Astrocyte (in vitro differentiated cells and primary cell): ENCODE data around the gene CAPG. TPM values are rescaled to one million over a fixed set of nuclear protein-coding genes. Genes with fewer than 3 reads are reported as not detected.

Experiments
- DNase-seq: peaks from one replicate; pipeline ENCODE4 v3.0.0-alpha.2; 2010; ENCODE audit warnings: low read depth
- FAIRE-seq: peaks from 2 replicates; lab custom pipeline; 2011; peaks lifted over from hg19 to GRCh38; lab: Jason Lieb, UNC
- H2AFZ ChIP-seq: 2 replicates; pipeline ENCODE4 v1.6.0; 2012; ENCODE audit warnings: low read depth, low read length, inconsistent platforms
- H3K27ac ChIP-seq: 2 replicates; pipeline ENCODE4 v1.5.1; 2011; ENCODE audit warnings: low read depth, low read length, inconsistent platforms
- H3K27me3 ChIP-seq: 2 replicates; pipeline ENCODE4 v1.6.0; 2011; ENCODE audit warnings: low read length, inconsistent platforms; ENCODE audit not compliant: insufficient read depth
- H3K36me3 ChIP-seq: 2 replicates; pipeline ENCODE4 v1.5.1; 2011; ENCODE audit warnings: low read length, inconsistent platforms; ENCODE audit not compliant: insufficient read depth
- H3K4me1 ChIP-seq: 2 replicates; pipeline ENCODE4 v1.5.1; 2011; ENCODE audit warnings: low read length, inconsistent platforms; ENCODE audit not compliant: insufficient read depth
- H3K4me2 ChIP-seq: 2 replicates; pipeline ENCODE4 v1.6.0; 2012; ENCODE audit warnings: low read length, inconsistent platforms
- H3K4me3 ChIP-seq: 2 replicates; pipeline ENCODE4 v1.5.1; 2011; ENCODE audit warnings: low read depth, mild to moderate bottlenecking, low read length, inconsistent platforms; ENCODE audit not compliant: insufficient read depth
- H3K79me2 ChIP-seq: 2 replicates; pipeline ENCODE4 v1.6.0; 2012; ENCODE audit warnings: mild to moderate bottlenecking, low read length, inconsistent platforms; ENCODE audit not compliant: insufficient read depth
- H3K9ac ChIP-seq: 2 replicates; pipeline ENCODE4 v1.6.0; 2012; ENCODE audit warnings: mild to moderate bottlenecking, low read length, inconsistent platforms
- H3K9me3 ChIP-seq: 2 replicates; pipeline ENCODE4 v1.5.1; 2012; ENCODE audit warnings: low read depth, mild to moderate bottlenecking, low read length, inconsistent platforms; ENCODE audit not compliant: insufficient read depth
- H4K20me1 ChIP-seq: 2 replicates; pipeline ENCODE4 v1.6.0; 2012; ENCODE audit warnings: low read length, inconsistent platforms; ENCODE audit not compliant: insufficient read depth
- H3K27ac Mint-ChIP-seq: one replicate; pipeline ENCODE4 v1.8.0; 2021; ENCODE audit warnings: mild to moderate bottlenecking, mixed read lengths; ENCODE audit not compliant: unreplicated experiment
- H3K27me3 Mint-ChIP-seq: one replicate; pipeline ENCODE4 v1.8.0; 2021; ENCODE audit warnings: low read depth, mixed read lengths; ENCODE audit not compliant: unreplicated experiment
- H3K36me3 Mint-ChIP-seq: one replicate; pipeline ENCODE4 v1.8.0; 2021; ENCODE audit warnings: low read depth, mixed read lengths; ENCODE audit not compliant: unreplicated experiment
- H3K4me1 Mint-ChIP-seq: one replicate; pipeline ENCODE4 v1.8.0; 2021; ENCODE audit warnings: low read depth, mixed read lengths; ENCODE audit not compliant: unreplicated experiment
- H3K4me3 Mint-ChIP-seq: one replicate; pipeline ENCODE4 v1.8.0; 2021; ENCODE audit warnings: mild to moderate bottlenecking, moderate library complexity, mixed read lengths; ENCODE audit not compliant: unreplicated experiment
- H3K9me3 Mint-ChIP-seq: one replicate; pipeline ENCODE4 v1.8.0; 2021; ENCODE audit warnings: mild to moderate bottlenecking, mixed read lengths; ENCODE audit not compliant: unreplicated experiment
- CTCF ChIP-seq: IDR thresholded peaks from 2 replicates; pipeline ENCODE4 v1.5.1; 2011; ENCODE audit warnings: low read depth, mild to moderate bottlenecking, inconsistent platforms, low read length, moderate library complexity; ENCODE audit not compliant: insufficient read depth
- EZH2 ChIP-seq: IDR thresholded peaks from 2 replicates; pipeline ENCODE4 v1.6.1; 2012; ENCODE audit warnings: mild to moderate bottlenecking, low read length, inconsistent platforms; ENCODE audit not compliant: insufficient read depth
- total RNA-seq: library from RNA; stranded (reverse); gene quantifications from 2 replicates; pipeline ENCODE4 v1.2.1, GENCODE V29; 2021

The CAPG gene
- total RNA-seq, 1 donor from 2014 or later = 68.2 TPM

DNA sequence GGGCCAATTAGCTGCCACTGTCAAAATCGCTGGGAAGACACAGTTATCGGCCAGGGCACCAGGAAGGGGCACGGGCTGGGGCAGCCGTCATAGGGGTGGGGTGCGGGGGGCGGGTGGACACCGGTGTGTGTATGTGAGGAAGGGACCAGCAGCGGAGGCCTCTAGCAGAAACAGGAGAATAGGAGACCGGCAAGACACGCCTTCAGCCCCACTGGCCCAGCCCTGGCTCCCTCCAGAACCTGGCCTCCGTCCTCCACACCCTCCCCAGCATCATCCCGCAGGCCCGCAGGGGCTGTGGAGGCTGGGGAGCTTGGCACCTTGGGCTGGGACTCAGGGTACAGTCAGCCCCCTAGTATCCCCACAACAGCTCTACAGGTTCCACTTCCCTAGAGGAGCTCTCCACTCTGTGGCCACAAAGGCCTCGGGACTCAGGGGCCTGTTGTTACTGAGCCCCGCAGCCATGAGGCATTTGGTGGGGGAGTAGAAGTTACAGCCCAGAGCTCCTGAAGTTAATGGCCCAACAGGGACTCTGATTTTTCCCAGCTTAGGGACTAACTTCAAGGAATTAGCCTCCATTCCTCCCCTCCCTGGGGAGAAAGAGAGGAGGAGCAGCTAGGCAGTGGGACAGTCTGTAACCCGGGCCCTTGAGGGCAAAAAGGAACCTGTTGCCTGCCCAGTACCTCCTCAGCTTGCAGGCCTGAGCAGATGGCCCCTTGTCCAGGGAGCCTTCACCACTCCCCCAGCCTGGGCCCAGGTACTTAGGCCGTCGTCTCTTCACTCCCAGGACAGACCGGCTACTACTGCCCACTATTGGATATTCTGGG is 28.2 kb upstream of the CAPG start:
- Histone ChIP-seq H3K4me3 (peak overlapping the region; percentile 48), H2AFZ (peak overlapping the region; percentile 79), H3K27ac (peak overlapping the region; percentile 66), H3K9me3 (no peaks in the 10 kb centered on the region), H4K20me1 (no peaks in the 10 kb centered on the region), H3K4me2 (peak overlapping the region; percentile 94), H3K4me1 (peaks cover 25% of the 10 kb centered on the region), H3K27me3 (no peaks in the 10 kb centered on the region), H3K79me2 (no peaks in the 10 kb centered on the region), H3K36me3 (no peaks in the 10 kb centered on the region), H3K9ac (peak overlapping the region; percentile 86)
- H3K36me3 Mint-ChIP-seq = peaks cover 2% of the 10 kb centered on the region
- no peaks in the 10 kb centered on the region for H3K9me3 Mint-ChIP-seq
- peaks cover 5% of the 10 kb centered on the region for H3K4me1 Mint-ChIP-seq
- peaks cover 14% of the 10 kb centered on the region for H3K27me3 Mint-ChIP-seq
- peak overlapping the region; percentile 14 for H3K4me3 Mint-ChIP-seq
- TF ChIP-seq CTCF (no peak), EZH2 (no peak)
- H3K27ac Mint-ChIP-seq = peak overlapping the region; percentile 75
- FAIRE-seq = no peak
- DNase-seq = no peak

DNA sequence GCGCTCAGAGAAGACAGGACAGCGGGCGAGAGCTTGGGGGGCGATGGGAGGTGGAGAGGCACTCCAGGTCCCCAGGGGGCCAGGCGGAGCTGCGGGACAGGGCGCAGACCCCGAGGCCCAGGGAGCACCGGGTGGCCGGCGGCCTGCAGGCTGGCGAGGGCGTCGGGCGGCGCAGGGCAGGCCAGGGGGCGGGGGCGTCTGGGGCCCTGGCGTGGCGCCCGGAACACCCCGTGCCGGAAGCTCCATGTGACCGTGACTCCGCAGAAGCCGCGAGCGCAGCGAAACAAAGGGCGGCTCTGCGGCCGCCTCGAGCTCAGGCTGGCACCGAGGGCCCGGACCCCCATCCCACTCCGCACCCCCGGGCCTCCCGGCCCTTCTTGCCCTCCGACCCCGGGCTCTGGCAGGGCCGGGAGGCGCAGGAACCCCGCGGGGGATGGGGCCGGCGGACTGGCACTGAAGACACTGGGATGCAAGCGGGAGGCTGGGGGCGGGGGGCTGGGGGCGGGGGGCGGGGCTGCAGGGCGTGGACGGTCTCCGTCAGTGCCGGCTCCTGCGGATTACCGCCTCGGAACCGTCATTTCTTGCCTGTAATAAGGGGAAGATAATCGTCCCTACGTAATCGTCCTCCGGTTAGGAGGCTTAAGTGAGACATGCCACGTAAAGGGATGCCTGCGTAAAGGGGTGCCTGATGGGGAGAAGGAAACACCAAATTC is 27.5 kb upstream of the CAPG start:
- Mint-ChIP-seq H3K4me1 (peaks cover 5% of the 10 kb centered on the region), H3K27me3 (peaks cover 11% of the 10 kb centered on the region), H3K9me3 (no peaks in the 10 kb centered on the region), H3K27ac (peak overlapping the region; percentile 75), H3K4me3 (peak overlapping the region; percentile 72), H3K36me3 (peaks cover 2% of the 10 kb centered on the region)
- Histone ChIP-seq H3K9ac (peak overlapping the region; percentile 86), H3K79me2 (no peaks in the 10 kb centered on the region), H3K4me1 (peaks cover 29% of the 10 kb centered on the region), H3K27me3 (no peaks in the 10 kb centered on the region), H3K9me3 (no peaks in the 10 kb centered on the region), H3K36me3 (no peaks in the 10 kb centered on the region), H3K4me2 (peak overlapping the region; percentile 94), H4K20me1 (no peaks in the 10 kb centered on the region), H3K27ac (peak overlapping the region; percentile 66), H3K4me3 (peak overlapping the region; percentile 48), H2AFZ (peak overlapping the region; percentile 79)
- TF ChIP-seq EZH2 = no peak
- no peak for TF ChIP-seq CTCF
- DNase-seq = peak; percentile 79
- FAIRE-seq = no peak
